Astrocyte of the cerebellum (primary cell): ENCODE data around the gene DNM3.

Experiments
- DNase-seq: peaks from one replicate; pipeline ENCODE4 v3.0.0-alpha.2; 2011; ENCODE audit warnings: low read depth
- H3K4me3 ChIP-seq: 2 replicates; pipeline ENCODE4 v1.5.1; 2011; ENCODE audit warnings: mild to moderate bottlenecking, low read depth, low read length, moderate library complexity
- in situ Hi-C: cut with HindIII; loops from 2 replicates; pipeline ENCODE4 v1.10.0; 2017; ENCODE audit warnings: low sequenced_read_pairs
- TF ChIP-seq, protein P1 (sequence below): IDR thresholded peaks from 2 replicates; pipeline ENCODE4 v1.5.1; 2012; ENCODE audit warnings: low read length, low read depth, moderate library complexity, mild to moderate bottlenecking; ENCODE audit errors: missing control alignments

The DNM3 gene

DNA sequence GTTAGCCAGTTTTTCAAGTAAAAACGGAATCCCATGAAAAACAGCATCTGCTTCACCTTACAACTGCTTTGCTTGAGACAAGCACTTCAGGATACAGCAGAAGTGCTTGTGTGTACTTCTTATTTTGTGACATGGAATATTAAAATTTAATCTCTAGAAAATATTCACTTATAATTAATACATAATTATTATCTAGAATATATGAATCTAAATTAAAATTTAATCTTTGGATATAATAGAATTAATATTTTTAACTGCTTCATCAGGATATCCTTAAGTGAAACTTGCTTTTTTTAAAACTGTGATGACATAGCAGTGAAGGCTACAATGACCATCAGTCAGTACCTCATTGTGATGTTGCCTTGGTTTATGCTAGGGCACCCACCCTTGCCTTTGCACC is 430.8 kb downstream of the DNM3 start:
- TF ChIP-seq, protein P1, sequence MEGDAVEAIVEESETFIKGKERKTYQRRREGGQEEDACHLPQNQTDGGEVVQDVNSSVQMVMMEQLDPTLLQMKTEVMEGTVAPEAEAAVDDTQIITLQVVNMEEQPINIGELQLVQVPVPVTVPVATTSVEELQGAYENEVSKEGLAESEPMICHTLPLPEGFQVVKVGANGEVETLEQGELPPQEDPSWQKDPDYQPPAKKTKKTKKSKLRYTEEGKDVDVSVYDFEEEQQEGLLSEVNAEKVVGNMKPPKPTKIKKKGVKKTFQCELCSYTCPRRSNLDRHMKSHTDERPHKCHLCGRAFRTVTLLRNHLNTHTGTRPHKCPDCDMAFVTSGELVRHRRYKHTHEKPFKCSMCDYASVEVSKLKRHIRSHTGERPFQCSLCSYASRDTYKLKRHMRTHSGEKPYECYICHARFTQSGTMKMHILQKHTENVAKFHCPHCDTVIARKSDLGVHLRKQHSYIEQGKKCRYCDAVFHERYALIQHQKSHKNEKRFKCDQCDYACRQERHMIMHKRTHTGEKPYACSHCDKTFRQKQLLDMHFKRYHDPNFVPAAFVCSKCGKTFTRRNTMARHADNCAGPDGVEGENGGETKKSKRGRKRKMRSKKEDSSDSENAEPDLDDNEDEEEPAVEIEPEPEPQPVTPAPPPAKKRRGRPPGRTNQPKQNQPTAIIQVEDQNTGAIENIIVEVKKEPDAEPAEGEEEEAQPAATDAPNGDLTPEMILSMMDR, result no peak
- in situ Hi-C loops, result no loop called here
- H3K4me3 ChIP-seq, result no peak overlapping the region
- DNase-seq, result no peak

DNA sequence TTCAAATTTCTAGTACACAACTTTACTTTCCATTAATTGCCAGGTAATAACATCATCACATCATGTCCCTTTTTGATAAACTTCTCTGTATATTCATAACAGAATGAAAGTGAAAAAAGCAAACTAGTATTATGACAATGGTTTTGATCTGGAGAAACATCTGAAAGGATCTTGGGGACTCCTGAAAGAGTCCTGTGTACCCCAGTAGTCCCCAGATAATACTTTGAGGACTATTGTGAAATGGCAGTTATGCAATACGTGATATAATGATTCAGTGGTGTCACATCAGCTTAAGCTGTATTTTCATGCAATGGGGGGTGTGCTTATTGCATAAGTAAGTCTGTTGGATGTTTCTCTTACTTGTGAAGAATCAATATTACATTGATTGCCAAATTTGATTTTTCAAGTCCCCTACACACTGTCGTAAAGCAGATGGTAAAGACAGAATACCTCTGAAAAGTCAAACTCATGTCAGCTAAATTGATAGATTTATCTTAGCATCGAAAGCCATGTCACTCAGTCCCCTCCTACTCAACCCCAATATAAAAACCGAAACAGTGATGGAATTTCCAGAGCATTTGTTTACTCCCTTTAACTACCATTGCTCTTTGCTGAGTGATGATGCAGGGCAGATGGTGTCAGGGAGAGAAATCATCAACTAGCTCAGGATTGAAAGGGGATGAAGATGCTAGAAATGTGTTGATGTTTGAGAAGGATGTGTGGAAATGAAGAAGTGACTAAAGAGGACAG is 432.5 kb downstream of the DNM3 start:
- no peak for DNase-seq
- in situ Hi-C loops, result no loop called here
- TF ChIP-seq, protein P1, result no peak
- no peak overlapping the region for H3K4me3 ChIP-seq

DNA sequence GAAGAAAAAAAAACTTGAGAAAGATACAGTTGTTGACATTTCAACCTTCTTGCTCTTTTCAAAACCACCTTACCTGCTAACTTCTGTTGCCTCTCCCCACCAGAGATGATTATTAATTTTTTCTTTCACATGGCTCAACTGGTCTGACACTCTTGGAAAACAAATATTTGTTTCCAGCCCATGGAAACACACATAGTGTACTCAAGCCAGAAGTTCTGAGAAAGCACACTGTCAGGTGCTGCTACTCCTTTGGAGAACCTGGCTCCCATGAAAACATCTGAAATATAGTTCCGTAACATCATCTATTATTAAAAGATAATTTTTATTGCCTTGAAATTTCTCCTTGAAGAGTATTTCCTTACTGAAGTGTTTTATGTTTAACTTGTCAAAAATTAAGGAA is 434.2 kb downstream of the DNM3 start:
- in situ Hi-C loops, result no loop called here
- TF ChIP-seq, protein P1, result no peak
- DNase-seq, result no peak
- no peak overlapping the region for H3K4me3 ChIP-seq

DNA sequence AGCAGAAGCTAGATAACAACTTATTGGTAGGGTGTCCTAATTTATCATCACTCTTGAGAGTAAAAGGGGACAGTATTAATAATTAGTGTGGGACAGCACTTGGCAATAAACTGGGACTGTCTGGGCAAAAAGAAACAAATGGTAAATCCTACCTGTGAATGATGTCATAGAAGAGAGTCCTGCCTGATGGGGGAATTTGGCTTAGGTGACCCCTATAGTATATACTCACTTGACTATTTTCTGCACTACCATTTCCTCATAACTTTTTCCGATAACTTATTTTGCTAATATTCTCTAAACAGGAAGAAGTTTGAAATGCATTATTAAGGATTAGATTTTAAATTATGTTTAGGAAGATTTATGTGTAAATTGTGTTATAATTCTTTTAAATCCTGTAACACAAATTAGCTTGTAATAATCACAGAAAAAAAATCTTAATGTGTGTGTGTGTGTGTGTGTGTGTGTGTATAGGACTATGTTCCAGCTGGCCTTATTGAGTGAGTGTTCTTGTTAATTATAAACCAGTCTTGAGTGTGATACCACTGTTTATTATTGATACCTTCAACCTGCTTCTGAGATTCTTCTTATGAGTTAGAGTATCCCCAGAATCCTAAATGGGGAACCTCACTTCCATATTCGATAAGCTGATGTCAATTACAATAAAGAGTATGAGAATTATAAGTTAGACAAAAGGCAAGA is 435.0 kb downstream of the DNM3 start:
- no peak for DNase-seq
- TF ChIP-seq, protein P1, result no peak
- in situ Hi-C loops, result no loop called here
- H3K4me3 ChIP-seq, result no peak overlapping the region

DNA sequence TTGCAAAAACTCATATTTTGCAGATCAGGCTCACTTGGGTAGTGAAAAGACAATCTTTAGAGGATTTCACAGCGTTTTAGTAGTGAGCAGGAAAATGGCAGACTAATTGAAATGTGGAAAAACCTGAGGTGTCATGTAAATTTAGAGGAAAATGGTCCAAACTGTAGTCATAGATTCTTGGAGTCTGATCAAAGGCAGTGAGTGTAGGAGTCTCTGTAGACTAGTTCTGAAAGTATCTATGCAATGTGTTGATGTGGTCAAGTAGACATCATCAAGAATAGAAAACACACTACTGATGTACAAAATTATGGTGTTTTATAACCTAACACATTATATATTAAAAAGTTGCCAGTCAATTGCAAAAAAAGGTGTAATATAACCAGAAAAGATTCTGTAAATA is 436.0 kb downstream of the DNM3 start:
- peak; percentile 62 for DNase-seq
- no peak overlapping the region for H3K4me3 ChIP-seq
- in situ Hi-C loops, result no loop called here
- TF ChIP-seq, protein P1, result no peak

DNA sequence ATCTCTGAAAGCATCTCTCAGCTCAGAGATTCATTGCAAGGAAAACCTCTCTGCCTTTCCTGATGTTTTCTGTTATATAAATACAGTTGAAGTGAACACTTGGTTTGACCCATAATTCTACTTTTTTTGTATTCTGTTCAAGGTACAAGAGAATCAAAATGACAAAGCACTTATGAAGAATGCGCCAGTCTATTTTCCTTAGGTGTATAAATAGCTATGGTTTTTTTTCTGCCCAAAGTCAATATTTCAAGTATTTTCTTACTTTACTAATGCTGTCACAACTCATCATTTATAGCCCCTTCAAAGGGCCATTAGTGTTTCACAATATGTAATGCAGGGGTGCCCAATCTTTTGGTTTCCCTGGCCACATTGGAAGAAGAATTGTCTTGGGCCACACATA is 436.7 kb downstream of the DNM3 start:
- TF ChIP-seq, protein P1, result no peak
- in situ Hi-C loops, result no loop called here
- no peak overlapping the region for H3K4me3 ChIP-seq
- DNase-seq, result no peak
